HPDE6-E6E7 (cell line): Measurements from ENCODE around the gene CENPA.
"Not testable (repeated sequence)": the region's sequence is repeated elsewhere in the genome, so short reads cannot be mapped to it uniquely, and the experiment has no call there.

Experiments used
- DNase-seq: peaks from one replicate; pipeline ENCODE4 v3.0.0; 2011; ENCODE audit warnings: missing footprints; ENCODE audit errors: extremely low spot score

Gene CENPA

DNA sequence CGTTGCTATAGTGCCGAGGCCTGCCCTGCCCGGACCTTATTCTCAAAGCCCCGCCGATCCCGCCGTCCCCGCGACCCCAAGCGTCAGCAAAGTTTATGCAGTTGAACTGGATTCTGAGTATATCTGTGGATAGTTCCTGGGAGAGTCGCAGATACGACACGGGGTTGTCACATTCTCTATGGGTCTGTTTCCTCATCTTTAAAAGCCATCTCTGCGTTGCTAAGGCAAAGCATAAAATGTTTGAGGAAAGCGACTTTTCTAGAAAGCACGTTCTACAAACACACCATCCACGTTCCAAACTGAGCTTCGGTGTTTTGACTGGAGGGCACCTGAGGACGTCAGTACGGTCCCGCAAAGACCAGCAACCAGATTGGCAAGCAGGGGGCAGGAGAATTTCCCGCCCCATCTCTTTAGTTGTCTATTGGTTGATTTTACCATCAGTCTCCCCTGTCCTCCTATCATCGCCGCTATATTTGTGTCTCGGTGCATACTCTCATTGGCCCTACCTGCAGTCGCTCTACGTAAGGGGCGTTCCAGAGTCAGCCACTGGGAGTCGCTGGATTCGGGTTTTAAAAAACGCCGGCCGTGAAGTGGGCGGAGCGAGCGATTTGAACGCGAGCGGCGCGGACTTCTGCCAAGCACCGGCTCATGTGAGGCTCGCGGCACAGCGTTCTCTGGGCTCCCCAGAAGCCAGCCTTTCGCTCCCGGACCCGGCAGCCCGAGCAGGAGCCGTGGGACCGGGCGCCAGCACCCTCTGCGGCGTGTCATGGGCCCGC lies at the start of gene CENPA:
CENPA (plus strand) TSS at position 626 of the 776 bp plus-strand sequence; CDS start at position 767, 141 bp downstream.
- DNase-seq: peak; percentile 100

DNA sequence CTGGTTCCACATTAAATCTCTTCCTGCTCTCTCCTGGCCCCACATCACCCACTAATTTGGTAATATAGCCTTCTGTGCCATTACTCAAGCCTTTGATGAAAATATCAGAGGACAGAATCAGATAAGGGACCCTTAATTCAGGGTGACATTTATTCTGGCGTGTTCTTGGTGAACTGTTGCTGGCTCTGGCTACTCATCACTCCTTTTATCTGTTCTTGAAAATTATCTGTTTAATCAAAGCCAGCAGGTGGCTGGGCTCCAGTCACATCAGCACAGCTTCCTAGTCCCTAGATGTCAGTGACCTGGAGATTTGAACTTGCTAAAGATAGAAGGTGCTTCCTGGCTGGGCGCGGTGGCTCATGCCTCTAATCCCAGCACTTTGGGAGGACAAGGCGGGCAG lies 48.6 kb upstream of the CENPA start:
- no peak for DNase-seq

DNA sequence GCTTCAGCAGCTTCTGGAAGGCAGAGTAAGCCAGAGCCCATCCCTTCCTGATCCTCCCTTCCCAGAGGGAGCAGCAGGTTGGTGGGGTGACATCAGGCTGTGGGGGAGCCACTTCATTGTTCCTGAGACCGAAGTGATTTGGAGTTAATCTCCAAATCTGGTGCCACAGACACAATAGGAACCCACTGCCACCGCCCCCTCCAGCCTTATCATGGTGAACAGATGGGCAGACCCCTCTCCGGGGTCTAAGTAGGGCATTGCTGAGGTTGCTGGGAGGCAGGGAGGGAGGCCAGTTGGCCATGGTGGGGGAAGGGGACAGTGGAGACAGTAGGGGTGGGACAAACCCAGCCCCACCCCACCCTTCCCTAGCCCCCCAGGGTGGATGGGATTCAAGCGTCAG lies 47.4 kb upstream of the CENPA start:
- DNase-seq: no peak

DNA sequence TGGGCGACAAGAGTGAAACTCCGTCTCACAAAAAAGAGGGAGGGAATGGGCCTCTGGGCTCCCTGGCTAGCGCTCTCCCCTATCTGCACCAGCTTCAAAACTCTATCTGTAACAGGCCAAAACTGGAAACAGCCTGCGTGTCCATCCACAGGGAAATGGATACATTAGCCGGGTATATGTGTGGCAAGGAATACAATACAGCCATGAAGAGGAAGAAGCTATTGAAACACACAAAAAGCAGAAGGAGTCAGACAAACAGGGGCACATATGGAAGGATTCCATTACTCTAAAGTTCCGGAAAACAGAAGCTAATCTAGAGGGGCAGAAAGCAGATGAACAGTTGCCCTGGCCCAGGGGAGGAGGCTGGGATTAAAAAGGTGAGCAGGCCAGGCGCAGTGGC lies 46.3 kb upstream of the CENPA start:
- no peak for DNase-seq

DNA sequence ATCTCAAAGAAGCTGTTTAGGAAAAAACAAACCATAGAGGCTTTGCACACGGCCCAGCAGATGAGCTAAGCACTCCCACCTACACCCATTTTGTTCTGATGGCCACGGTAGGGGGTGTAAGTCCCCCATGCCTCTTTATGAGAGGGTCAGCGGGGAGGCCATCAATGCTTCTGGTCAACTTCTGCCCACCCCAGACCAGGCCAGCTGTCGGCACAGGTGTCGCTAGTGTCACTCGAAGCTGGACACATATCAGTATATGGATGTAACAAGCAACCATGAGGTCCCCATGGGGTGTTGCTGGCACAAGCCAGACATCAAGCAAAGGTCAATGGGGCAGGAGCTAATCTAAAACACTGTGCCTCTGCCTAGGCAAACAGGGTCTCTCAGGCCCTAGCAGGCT lies 45.5 kb upstream of the CENPA start:
- DNase-seq: no peak

DNA sequence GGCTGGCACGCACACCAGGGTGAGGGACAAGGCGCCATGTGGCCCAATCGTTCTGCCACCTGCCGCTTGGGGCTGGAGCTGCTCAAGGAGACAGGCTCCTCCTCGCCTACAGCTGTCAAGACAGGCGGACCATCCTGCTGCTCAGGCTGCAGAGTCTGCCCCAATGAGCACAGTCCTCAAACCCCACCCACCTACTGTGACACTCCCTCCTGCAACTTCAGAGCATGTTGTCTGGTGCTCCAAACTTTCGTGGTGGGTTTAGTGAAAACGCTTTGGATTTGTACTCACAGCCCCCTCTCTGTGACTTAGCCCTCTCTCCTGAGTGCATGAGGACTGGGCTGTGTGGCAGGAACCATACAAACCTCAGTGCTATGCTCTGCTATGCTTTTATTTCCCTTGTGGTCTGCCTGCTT lies 45.0 kb upstream of the CENPA start:
- no peak for DNase-seq

DNA sequence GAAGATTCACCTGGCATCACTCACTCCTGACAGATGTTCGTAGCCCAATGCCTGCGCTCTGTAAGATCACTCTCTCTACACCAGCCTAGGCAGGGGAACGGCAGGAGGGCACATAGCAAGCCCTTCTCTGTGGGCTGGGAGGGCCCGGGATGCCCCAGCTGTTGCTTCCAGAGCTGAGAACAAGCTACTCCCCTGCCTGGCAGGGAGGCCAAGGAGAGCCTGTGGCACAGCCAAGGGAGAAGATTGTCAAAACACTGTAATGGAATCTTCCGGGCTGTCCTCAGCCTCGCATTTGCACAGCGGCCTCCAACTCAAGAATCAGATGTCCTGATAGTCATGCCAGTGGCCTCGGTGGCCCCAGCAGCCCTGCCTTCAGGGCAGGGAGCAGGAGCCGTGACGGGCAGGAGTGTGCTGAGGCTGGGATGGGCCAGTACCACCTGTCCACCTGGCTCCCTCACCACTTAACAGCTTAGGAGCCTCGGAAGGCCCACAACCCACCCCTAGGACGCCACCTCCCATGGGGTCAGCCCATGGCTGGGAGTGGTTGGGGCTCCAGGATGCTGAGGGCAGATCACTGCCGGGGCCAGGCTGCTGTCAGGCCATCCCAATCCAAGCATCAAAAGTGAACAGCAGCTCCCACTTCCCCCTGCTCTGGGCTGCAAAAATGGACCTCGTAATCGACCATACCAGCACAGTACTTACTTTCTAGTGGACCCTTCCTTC lies 43.6 kb upstream of the CENPA start:
- DNase-seq: no peak

DNA sequence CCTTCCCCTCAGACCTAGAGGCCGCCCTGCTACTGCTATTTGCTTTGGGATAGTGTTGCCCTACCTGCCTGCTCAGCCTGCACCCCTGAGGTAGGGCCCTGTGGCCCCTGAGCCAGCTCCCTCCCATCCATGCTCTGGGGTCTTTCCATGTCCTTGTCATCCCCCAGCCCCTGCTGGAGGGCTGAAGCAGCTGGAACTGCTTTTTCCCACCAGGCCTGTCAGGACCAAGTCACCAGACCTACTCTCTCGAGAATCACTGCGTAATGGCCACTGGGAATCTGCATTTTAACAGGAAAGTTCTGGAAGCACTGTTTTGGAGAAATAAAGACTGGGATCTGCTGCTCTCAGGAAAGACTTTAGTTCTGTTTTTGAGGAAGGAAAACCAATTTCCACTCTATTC lies 42.0 kb upstream of the CENPA start:
- no peak for DNase-seq

DNA sequence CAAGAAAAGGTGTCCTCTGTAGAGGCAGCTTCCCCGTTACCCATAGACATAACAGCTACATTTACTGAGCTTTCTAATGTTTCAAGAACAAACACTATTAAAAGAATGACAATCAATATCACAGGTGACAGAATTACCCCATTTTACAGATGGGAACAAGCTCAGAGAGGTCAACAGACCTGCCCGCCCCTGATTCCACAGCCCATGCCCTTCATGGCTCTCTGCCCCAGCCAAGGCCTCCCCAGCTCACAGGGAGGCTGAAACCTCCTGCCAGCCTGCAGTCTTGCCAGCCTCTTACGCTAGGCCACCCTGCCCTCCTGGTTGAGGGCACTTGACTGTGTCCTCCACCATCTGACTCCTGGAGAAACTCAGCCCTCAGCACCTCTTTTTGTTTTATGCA lies 40.9 kb upstream of the CENPA start:
- no peak for DNase-seq

DNA sequence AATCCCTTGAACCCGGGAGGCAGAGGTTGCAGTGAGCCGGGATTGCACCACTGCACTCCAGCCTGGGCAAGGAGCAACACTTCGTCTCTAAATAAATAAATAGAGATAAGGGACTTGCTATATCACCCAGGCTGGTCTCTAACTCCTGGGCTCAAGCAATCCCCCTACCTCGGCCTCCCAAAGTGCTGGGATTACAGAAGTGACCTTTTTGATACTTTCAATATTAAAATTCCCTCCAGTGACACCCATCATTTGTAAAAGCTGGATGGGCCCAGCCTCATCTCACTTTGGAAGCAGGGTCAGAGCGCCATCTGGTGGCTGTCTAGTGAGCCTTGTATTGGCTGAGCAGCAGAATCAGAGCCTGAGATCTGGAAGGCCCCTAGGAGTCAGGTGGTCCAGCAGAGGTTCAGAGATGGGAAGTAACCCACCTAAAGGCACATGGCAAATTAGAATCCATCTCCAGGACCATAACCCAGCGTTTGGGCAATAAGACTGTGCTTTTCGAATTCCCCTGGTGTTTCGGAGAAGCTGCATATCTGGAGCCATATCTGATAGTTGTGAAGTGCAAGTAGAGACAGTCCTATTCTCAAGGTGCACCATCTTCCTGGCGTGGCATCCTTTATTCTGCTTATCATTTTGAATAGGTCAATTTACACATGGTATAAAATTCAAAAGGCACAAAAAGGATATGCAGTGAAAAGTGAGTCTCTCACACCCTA lies 40.1 kb upstream of the CENPA start:
- DNase-seq: peak; percentile 76

DNA sequence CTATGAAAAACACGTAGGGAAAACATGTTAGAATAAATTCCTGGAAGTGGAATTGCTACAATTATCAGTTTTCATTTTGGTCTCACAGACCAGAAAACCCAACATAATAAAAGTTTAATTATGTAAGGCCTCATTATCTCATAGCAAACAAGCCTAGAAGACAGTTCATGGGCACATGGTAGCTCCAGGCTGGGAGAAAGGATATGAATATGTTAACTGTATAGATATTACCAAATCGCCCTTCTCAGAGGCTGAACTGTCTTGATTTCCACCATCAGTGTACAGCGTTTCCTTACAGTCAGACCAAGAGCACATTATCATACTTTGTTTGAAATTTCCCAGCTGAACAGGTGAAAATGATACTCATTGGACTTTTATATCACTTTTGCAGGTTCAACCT lies 38.9 kb upstream of the CENPA start:
- DNase-seq: no peak

DNA sequence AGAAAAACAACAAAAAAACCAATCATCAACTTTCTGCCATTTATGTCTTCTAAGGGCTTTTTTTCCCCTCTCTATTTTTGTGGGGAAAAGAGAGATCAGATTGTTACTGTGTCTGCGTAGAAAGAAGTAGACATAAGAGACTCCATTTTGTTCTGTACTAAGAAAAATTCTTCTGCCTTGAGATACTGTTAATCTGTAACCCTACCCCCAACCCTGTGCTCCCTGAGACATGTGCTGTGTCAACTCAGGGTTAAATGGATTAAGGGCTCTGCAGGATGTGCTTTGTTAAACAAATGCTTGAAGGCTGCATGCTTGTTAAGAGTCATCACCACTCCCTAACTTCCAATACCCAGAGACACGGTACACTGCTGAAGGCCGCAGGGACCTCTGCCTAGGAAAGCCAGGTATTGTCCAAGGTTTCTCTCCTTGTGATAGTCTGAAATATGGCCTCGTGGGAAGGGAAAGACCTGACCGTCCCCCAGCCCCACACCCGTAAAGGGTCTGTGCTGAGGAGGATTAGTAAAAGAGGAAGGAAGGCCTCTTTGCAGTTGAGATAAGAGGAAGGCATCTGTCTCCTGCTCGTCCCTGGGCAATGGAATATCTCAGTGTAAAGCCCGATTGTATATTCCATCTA lies 36.0 kb upstream of the CENPA start:
- not testable (repeated sequence) for DNase-seq

DNA sequence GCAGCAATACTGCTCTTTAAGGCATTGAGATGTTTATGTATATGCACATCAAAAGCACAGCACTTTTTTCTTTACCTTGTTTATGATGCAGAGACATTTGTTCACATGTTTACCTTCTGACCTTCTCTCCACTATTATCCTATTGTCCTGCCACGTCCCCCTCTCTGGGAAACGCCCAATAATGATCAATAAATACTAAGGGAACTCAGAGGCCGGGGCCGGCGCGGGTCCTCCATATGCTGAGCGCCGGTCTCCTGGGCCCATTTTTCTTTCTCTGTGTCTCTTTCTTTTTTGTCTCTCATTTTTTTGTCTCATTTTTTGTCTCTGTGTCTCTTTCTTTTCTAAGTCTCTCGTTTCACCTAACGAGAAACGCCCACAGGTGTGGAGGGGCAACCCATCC lies 35.4 kb upstream of the CENPA start:
- not testable (repeated sequence) for DNase-seq

DNA sequence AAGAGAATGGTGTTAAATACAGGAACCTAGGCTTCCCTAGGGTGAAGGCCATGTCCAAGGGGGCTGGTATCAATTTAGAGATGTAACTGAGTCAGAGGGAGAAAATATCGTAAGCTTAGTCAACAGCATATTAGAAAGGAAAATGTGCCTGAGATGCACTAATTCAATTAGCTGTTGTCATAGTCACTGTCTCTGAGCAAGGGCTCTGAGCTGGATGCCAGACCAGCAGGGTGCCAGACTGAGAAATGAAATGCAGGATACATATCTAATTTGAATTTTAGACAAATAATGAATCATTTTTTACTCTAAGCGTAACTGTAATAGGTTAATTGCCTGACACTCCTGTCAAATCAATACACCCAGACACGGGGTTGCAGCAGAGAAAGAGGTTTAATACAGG lies 33.2 kb upstream of the CENPA start:
- DNase-seq: no peak

DNA sequence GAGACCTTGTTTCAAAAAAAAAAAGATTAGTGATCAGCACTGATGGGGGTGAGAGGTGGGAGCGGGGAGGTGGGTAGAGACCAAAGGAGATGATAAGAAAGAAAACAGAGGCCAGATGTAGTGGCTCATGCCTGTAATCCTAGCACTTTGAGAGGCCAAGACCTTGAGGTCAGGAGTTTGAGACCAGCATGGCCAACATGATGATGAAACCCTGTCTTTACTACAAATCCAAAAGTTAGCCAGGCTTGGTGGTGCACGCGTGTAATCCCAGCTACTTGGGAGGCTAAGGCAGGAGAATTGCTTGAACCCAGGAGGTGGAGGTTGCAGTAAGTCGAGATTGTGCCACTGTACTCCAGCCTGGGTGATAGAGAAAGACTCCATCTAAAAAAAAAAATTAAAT lies 31.3 kb upstream of the CENPA start:
- DNase-seq: no peak

DNA sequence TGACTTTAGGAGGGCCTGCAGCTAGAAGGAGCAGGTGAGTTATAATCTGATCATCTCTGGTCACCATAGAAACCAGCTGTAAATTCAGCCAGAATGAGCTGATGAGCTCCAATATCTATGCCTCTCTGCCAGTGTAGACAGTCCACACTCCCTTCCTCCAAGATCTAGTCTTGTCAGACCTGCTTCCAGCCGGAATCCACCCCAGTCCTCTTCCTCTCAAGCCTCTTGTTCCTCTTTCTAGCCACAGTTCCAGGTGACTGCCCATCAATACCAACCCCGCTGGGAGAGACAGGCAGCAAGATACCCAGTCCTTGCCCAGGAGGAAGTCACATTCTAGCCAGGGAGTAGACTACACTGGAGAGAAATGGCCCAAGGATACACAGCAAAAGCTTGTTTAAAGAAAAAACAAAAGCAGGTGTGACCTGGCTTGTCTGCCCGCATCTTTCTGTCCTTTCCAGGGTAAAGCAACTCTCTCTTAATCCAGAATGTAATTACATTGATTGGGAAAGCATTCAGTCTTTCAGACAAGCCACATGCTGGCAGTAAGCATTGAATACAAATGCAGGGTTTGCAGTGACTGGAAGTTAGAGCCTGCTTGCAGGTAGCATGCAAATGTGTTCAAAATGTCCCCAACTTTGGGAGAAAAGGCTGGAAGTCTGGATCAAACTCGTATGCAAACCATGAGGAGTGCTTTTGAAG lies 30.7 kb upstream of the CENPA start:
- no peak for DNase-seq

DNA sequence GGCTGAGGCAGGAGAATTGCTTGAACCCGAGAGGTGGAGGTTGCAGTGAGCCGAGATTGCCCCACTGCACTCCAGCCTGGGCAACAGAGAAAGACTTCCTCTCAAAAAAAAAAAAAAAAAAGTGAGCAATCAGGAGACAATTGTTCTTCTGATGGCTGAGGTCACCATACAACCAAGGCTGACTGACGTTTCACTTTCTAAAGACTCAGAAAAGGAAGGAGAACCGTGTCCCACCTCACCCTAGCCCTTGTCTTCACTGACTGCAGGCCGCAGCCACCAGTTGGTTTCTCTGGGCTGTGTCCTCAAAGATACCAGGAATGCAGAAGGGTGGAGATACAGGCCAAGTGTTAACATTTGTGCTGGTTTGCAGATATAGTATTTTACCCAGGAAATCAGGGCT lies 29.5 kb upstream of the CENPA start:
- DNase-seq: no peak

DNA sequence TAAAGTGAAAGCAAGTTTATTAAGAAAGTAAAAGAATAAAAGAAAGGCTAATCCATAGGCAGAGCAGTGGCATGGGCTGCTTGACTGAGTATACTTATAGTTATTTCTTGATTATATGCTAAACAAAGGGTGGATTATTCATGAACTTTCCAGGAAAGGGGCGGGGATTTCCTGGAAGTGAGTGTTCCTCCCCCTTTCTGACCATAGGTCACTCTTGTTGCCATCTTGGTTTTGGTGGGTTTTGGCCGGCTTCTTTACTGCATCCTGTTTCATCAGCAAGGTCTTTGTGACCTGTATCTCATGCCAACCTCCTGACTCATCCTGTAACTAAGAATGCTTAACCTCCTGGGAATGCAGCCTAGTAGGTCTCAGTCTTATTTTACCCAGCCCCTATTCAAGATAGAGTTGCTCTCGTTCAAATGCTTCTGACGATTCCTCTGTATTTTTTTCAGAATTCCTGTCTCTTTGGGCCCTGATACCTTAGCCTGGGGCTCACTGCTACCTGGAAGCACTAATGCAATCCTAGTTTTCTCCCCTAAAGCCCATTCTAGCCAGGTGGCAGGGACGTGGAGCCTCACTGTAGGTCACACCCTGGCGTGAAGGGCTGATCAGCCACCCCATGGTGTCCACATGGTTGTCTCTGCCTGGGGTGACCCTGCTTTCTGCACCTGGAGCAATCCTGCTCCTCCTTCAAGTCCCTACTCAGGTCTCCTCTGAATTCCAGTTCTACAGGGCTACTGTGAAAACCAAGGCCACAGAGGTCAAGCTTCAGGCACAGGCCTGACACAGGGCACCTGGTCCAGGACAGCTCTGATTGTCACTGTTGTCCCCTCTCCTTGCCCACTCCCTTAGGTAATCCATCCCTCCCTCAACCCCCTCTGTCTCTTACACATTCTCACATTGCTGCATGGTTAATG lies 27.7 kb upstream of the CENPA start:
- no peak for DNase-seq

DNA sequence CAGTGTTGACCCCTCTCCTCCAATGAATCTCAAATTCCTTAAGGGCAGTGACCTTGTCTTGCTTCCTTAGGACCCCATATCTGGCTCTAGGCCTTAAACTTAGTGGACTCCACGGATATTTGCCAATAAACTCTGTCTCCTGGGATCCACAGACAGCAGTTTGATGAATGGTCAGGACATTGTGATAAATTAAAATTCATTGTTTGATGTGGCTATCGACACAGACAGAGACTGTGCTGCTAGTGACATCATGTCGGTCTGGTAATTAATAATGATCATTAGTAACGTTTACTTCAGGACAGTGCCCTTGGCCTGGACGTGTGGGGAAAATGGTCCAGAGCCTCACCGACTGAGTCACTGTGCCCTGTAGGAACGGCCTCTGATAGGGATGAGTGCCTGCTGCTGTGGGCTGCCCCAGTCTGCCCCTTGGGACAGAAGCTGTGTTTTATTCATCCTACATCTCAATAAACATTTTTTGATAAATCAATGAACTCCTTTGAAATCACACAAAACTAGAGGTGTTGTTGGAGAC lies 27.0 kb upstream of the CENPA start:
- DNase-seq: no peak

DNA sequence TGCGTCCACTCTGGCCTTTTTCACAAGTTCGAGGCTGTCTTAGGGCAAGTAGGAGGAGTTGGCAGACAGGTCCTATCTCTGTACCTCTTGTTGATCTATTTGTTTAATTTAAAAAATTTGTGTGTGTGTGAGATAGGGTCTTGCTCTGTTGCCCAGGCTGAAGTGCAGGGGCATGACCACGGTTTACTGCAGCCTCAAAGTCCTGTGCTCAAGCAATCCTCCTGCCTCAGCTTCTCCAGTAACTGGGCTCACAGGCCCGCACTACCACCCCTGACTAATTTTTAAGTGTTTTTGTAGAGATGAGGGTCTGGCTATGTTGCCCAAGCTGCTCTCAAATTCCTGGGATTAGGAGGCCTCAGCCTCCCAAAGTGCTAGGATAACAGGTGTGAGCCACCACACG lies 26.0 kb upstream of the CENPA start:
- DNase-seq: no peak
